ENCODE results near the gene PVALB.
A peak's percentile ranks its signal among the peaks of the same experiment; 100 is the strongest.

The PVALB gene

GRCh38 chr22:36809351-36809750 lies 7.5 kb downstream of the PVALB start:
- DNase-seq, result no peak

- DNase-seq, result peak; percentile 34
These were observed 8.0 kb downstream of the PVALB start for GRCh38 chr22:36808721-36809344.

- DNase-seq, result no peak
These were observed 9.2 kb downstream of the PVALB start for GRCh38 chr22:36807627-36808026.

GRCh38 chr22:36806835-36807234 lies 10.0 kb downstream of the PVALB start:
- DNase-seq, result no peak

- DNase-seq, result no peak
These were observed 13.5 kb downstream of the PVALB start for GRCh38 chr22:36803358-36803757.

- no peak for DNase-seq
These were observed 18.2 kb downstream of the PVALB start for GRCh38 chr22:36798674-36799066.

- DNase-seq, result no peak
These were observed 18.7 kb downstream of the PVALB start for GRCh38 chr22:36797911-36798673.

GRCh38 chr22:36797374-36797773 lies 19.5 kb downstream of the PVALB start:
- DNase-seq, result no peak

GRCh38 chr22:36796552-36797175 lies 20.2 kb downstream of the PVALB start:
- no peak for DNase-seq

GRCh38 chr22:36795633-36796032 lies 21.2 kb downstream of the PVALB start:
- no peak for DNase-seq

- DNase-seq, result no peak
These were observed 26.2 kb downstream of the PVALB start for GRCh38 chr22:36790648-36791047.

- no peak for DNase-seq
These were observed 29.4 kb downstream of the PVALB start for GRCh38 chr22:36787204-36787988.

GRCh38 chr22:36783743-36784142 lies 33.1 kb downstream of the PVALB start:
- no peak for DNase-seq

- peak; percentile 50 for DNase-seq
These were observed 34.9 kb downstream of the PVALB start for GRCh38 chr22:36781656-36782627.

- no peak for DNase-seq
These were observed 38.8 kb downstream of the PVALB start for GRCh38 chr22:36778020-36778419.

GRCh38 chr22:36776722-36777121 lies 40.1 kb downstream of the PVALB start:
- DNase-seq, result no peak

GRCh38 chr22:36775964-36776669 lies 40.7 kb downstream of the PVALB start, which contains the start of gene IFT27:
TSS of gene IFT27 (minus strand) at chr22:36776119. CDS start at chr22:36775707, 412 bp downstream.
- peak; percentile 100 for DNase-seq

- peak; percentile 58 for DNase-seq
These were observed 41.3 kb downstream of the PVALB start for GRCh38 chr22:36775586-36775963.

- peak; percentile 25 for DNase-seq
These were observed 42.9 kb downstream of the PVALB start for GRCh38 chr22:36773935-36774334.

- DNase-seq, result no peak
These were observed 44.4 kb downstream of the PVALB start for GRCh38 chr22:36772451-36772850.

- no peak for DNase-seq
These were observed 45.3 kb downstream of the PVALB start for GRCh38 chr22:36771356-36772063.
